B cell (primary cell): ENCODE results near the gene CST6.

Source experiments
- EZH2 ChIP-seq: IDR thresholded peaks from 2 replicates; pipeline ENCODE4 v1.6.1; 2012; ENCODE audit warnings: borderline replicate concordance, low read depth, mild to moderate bottlenecking, moderate library complexity, low read length; ENCODE audit not compliant: insufficient read depth, poor library complexity, severe bottlenecking
- TF ChIP-seq, protein P1 (sequence below): fragments of 200-600 bp; IDR thresholded peaks from one replicate; pipeline ENCODE4 v1.8.0; 2022; ENCODE audit warnings: antibody characterized with exemption, mild to moderate bottlenecking

DNA sequence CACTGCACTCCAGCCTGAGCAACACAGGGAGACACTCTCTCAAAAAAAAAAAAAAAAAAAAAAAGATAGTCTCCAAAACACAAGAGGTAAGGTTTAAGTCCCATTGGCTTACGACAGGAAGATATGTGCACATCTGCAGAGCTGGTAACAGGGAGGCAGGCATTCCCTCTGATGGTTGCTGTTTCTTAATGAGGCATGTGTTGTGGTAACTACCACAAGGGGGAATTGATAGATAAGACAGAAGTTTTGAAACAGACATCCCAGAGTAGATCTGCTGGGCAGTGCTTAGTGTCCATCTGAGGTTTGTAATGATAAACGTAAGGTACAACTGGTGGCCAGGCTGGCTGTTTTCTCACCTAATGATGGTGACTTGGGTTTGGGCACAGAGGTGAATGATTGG lies 14.5 kb upstream of the CST6 start:
- TF ChIP-seq, protein P1, sequence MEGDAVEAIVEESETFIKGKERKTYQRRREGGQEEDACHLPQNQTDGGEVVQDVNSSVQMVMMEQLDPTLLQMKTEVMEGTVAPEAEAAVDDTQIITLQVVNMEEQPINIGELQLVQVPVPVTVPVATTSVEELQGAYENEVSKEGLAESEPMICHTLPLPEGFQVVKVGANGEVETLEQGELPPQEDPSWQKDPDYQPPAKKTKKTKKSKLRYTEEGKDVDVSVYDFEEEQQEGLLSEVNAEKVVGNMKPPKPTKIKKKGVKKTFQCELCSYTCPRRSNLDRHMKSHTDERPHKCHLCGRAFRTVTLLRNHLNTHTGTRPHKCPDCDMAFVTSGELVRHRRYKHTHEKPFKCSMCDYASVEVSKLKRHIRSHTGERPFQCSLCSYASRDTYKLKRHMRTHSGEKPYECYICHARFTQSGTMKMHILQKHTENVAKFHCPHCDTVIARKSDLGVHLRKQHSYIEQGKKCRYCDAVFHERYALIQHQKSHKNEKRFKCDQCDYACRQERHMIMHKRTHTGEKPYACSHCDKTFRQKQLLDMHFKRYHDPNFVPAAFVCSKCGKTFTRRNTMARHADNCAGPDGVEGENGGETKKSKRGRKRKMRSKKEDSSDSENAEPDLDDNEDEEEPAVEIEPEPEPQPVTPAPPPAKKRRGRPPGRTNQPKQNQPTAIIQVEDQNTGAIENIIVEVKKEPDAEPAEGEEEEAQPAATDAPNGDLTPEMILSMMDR: no peak
- TF ChIP-seq EZH2: no peak
